Neuronal stem cell (in vitro differentiated cells): ENCODE data around the gene ZG16.

Experiments used
- DNase-seq: peaks from one replicate; pipeline ENCODE4 v3.0.0-alpha.2; 2013; ENCODE audit warnings: low spot score
- H2AFZ ChIP-seq: one replicate; pipeline ENCODE4 v1.6.1; 2013; ENCODE audit warnings: mild to moderate bottlenecking, low read length, inconsistent platforms
- H2AK5ac ChIP-seq: 2 replicates; pipeline ENCODE4 v1.6.1; 2013; ENCODE audit warnings: low read depth, mild to moderate bottlenecking, inconsistent platforms, low read length, moderate library complexity, mixed read lengths
- H2BK120ac ChIP-seq: 2 replicates; pipeline ENCODE4 v1.6.1; 2013; ENCODE audit warnings: low read depth, mild to moderate bottlenecking, inconsistent platforms, low read length, moderate library complexity, mixed read lengths
- H2BK12ac ChIP-seq: one replicate; pipeline ENCODE4 v1.6.1; 2013; ENCODE audit warnings: low read length, inconsistent platforms
- H2BK15ac ChIP-seq: 2 replicates; pipeline ENCODE4 v1.6.1; 2013; ENCODE audit warnings: mild to moderate bottlenecking, low read length, inconsistent platforms, mixed read lengths
- H2BK5ac ChIP-seq: one replicate; pipeline ENCODE4 v1.6.1; 2013; ENCODE audit warnings: inconsistent platforms, mild to moderate bottlenecking, low read length, moderate library complexity
- H3K14ac ChIP-seq: one replicate; pipeline ENCODE4 v1.6.1; 2013; ENCODE audit warnings: low read length, inconsistent platforms
- H3K18ac ChIP-seq: 2 replicates; pipeline ENCODE4 v1.6.1; 2013; ENCODE audit warnings: low read length, inconsistent platforms
- H3K23ac ChIP-seq: 2 replicates; pipeline ENCODE4 v1.6.1; 2013; ENCODE audit warnings: low read depth, mild to moderate bottlenecking, mixed read lengths, low read length, inconsistent platforms; ENCODE audit not compliant: poor library complexity
- H3K27ac ChIP-seq: replicated peaks from 3 replicates; pipeline ENCODE4 v1.5.1; 2013; ENCODE audit warnings: low read length, inconsistent platforms
- H3K27me3 ChIP-seq, 3 experiments: 2 replicates each; pipeline ENCODE4 v1.6.1; 2013; ENCODE audit warnings: low read length in 3 of 3, mild to moderate bottlenecking in 2 of 3, inconsistent platforms in 1 of 3, low read depth in 1 of 3, mixed read lengths in 1 of 3, moderate library complexity in 1 of 3; ENCODE audit not compliant: control insufficient read depth in 3 of 3, insufficient read depth in 3 of 3
- H3K36me3 ChIP-seq, 2 donors: replicated peaks in 1 of 2; 2 replicates each; pipeline ENCODE4 v1.6.1; 2013; ENCODE audit warnings: low read length in 2 of 2; ENCODE audit not compliant: control insufficient read depth in 2 of 2, insufficient read depth in 2 of 2
- H3K4ac ChIP-seq: 2 replicates; pipeline ENCODE4 v1.6.1; 2013; ENCODE audit warnings: inconsistent platforms, mild to moderate bottlenecking, low read length, moderate library complexity
- H3K4me1 ChIP-seq, 2 donors: 1 replicate in 1 of 2; 2 replicates in 1 of 2; pipeline ENCODE4 v1.6.1; 2013; ENCODE audit warnings: low read length in 2 of 2, low read depth in 1 of 2; ENCODE audit not compliant: control insufficient read depth in 2 of 2, insufficient read depth in 1 of 2
- H3K4me2 ChIP-seq: one replicate; pipeline ENCODE4 v1.6.1; 2013; ENCODE audit warnings: mild to moderate bottlenecking, low read length, inconsistent platforms; ENCODE audit not compliant: insufficient read depth, poor library complexity, severe bottlenecking
- H3K4me3 ChIP-seq, 2 donors: 2 replicates each; pipeline ENCODE4 v1.5.1; 2013; ENCODE audit warnings: low read length in 2 of 2, mild to moderate bottlenecking in 2 of 2, inconsistent platforms in 1 of 2, moderate library complexity in 1 of 2
- H3K79me1 ChIP-seq: one replicate; pipeline ENCODE4 v1.6.1; 2013; ENCODE audit warnings: low read depth, mild to moderate bottlenecking, inconsistent platforms, low read length, moderate library complexity
- H3K9ac ChIP-seq: one replicate; pipeline ENCODE4 v1.6.1; 2013; ENCODE audit warnings: mild to moderate bottlenecking, low read depth, low read length, inconsistent platforms; ENCODE audit not compliant: poor library complexity
- H3K9me3 ChIP-seq, 2 donors: replicated peaks in 1 of 2; 2 replicates each; pipeline versions ENCODE3 to v1.6.1; 2013; ENCODE audit warnings: low read length in 2 of 2, mild to moderate bottlenecking in 2 of 2, inconsistent platforms in 1 of 2, low read depth in 1 of 2, mixed read lengths in 1 of 2, moderate library complexity in 1 of 2; ENCODE audit not compliant: control insufficient read depth in 2 of 2, insufficient read depth in 1 of 2
- H4K8ac ChIP-seq: one replicate; pipeline ENCODE4 v1.6.1; 2013; ENCODE audit warnings: low read depth, mild to moderate bottlenecking, inconsistent platforms, low read length, moderate library complexity
- H4K91ac ChIP-seq: one replicate; pipeline ENCODE4 v1.6.1; 2013; ENCODE audit warnings: low read length, low read depth, mild to moderate bottlenecking, inconsistent platforms; ENCODE audit not compliant: poor library complexity
- WGBS, 2 donors: extraction: QIAGEN DNeasy Blood & Tissue Kit; methylation state at CpG; one replicate each; pipeline ENCODE4 v1.1.7; 2013; ENCODE audit warnings: missing lambda C conversion rate in 2 of 2, mixed read lengths in 1 of 2; ENCODE audit not compliant: insufficient read length in 2 of 2, insufficient replicate concordance in 1 of 2; ENCODE audit errors: extremely low coverage in 2 of 2; 5-methylcytosine and 5-hydroxymethylcytosine counted together

Gene ZG16

GRCh38 chr16:29825145-29826044 lies 47.3 kb downstream of the ZG16 start:
- no peak overlapping the region for H3K23ac ChIP-seq
- no peak overlapping the region for H2BK5ac ChIP-seq
- no peaks in the 10 kb centered on the region for H3K27me3 ChIP-seq
- H3K14ac ChIP-seq = no peak overlapping the region
- no peak overlapping the region for H2BK15ac ChIP-seq
- H3K18ac ChIP-seq = peak overlapping the region; percentile 46
- no peak overlapping the region for H3K9ac ChIP-seq
- H2AK5ac ChIP-seq = no peak overlapping the region
- H3K4me3 ChIP-seq = peak overlapping the region in 1 of 2 donors; percentile 24
- WGBS, 2 donors = no CpG with 5 or more reads among the region's 10 CpGs
- no peak for DNase-seq
- H2BK120ac ChIP-seq = peak overlapping the region; percentile 7
- no peaks in the 10 kb centered on the region for H3K79me1 ChIP-seq
- no peak overlapping the region for H2BK12ac ChIP-seq
- H3K4ac ChIP-seq = no peak overlapping the region
- no peak overlapping the region for H3K4me2 ChIP-seq
- H2AFZ ChIP-seq = no peak overlapping the region
- peaks cover 2 to 13% of the 10 kb centered on the region in 2 donors for H3K4me1 ChIP-seq
- no peak overlapping the region for H4K91ac ChIP-seq
- H4K8ac ChIP-seq = no peak overlapping the region
- H3K27ac ChIP-seq = peak overlapping the region; percentile 26
- no peaks in the 10 kb centered on the region for H3K9me3 ChIP-seq
- peaks cover 5% of the 10 kb centered on the region in 2 donors for H3K36me3 ChIP-seq

- H3K14ac ChIP-seq = no peak overlapping the region
- H3K4me2 ChIP-seq = no peak overlapping the region
- no peak overlapping the region for H2BK12ac ChIP-seq
- H3K9ac ChIP-seq = no peak overlapping the region
- no peaks in the 10 kb centered on the region for H3K27me3 ChIP-seq
- peaks cover 2 to 13% of the 10 kb centered on the region in 2 donors for H3K4me1 ChIP-seq
- H2BK15ac ChIP-seq = no peak overlapping the region
- no peaks in the 10 kb centered on the region for H3K9me3 ChIP-seq
- H3K36me3 ChIP-seq = no peaks in the 10 kb centered on the region
- H2AFZ ChIP-seq = no peak overlapping the region
- H4K8ac ChIP-seq = no peak overlapping the region
- DNase-seq = no peak
- H2BK120ac ChIP-seq = no peak overlapping the region
- H3K4ac ChIP-seq = no peak overlapping the region
- no peak overlapping the region for H2AK5ac ChIP-seq
- no peak overlapping the region for H2BK5ac ChIP-seq
- no peak overlapping the region for H3K4me3 ChIP-seq
- no CpG with 5 or more reads among the region's 8 CpGs for WGBS, 2 donors
- no peak overlapping the region for H3K18ac ChIP-seq
- no peak overlapping the region for H3K23ac ChIP-seq
- no peaks in the 10 kb centered on the region for H3K79me1 ChIP-seq
- H3K27ac ChIP-seq = no peak overlapping the region
- no peak overlapping the region for H4K91ac ChIP-seq
These were observed 48.3 kb downstream of the ZG16 start for GRCh38 chr16:29826342-29826695.

DNA sequence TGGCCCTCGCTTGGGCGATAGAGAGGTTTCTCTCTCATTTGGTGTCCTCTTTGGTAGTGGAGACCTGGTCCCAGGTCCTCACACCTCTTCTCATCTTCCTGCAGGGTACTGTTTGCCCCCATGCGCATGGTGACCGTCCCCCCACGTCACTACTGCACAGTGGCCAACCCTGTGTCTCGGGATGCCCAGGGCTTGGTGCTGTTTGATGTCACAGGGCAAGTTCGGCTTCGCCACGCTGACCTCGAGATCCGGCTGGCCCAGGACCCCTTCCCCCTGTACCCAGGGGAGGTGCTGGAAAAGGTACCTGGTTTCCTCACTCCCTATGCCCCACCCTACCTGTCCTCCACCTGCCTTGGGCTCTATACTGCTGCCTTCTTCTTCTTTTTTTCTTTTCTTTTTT lies 52.7 kb downstream of the ZG16 start:
- H3K4me2 ChIP-seq = no peak overlapping the region
- no CpG with 5 or more reads among the region's 11 CpGs for WGBS, 2 donors
- H4K91ac ChIP-seq = no peak overlapping the region
- H3K9me3 ChIP-seq = no peaks in the 10 kb centered on the region
- no peak overlapping the region for H2BK15ac ChIP-seq
- H3K27ac ChIP-seq = no peak overlapping the region
- H2BK5ac ChIP-seq = no peak overlapping the region
- H4K8ac ChIP-seq = no peak overlapping the region
- no peaks in the 10 kb centered on the region for H3K27me3 ChIP-seq
- H3K23ac ChIP-seq = no peak overlapping the region
- H2BK120ac ChIP-seq = no peak overlapping the region
- H3K79me1 ChIP-seq = peaks cover 2% of the 10 kb centered on the region
- H3K4ac ChIP-seq = no peak overlapping the region
- H3K18ac ChIP-seq = no peak overlapping the region
- peaks cover 0 to 2% of the 10 kb centered on the region in 2 donors for H3K4me1 ChIP-seq
- H3K14ac ChIP-seq = no peak overlapping the region
- DNase-seq = no peak
- no peak overlapping the region for H2AFZ ChIP-seq
- no peaks in the 10 kb centered on the region for H3K36me3 ChIP-seq
- no peak overlapping the region for H3K9ac ChIP-seq
- H2BK12ac ChIP-seq = no peak overlapping the region
- H2AK5ac ChIP-seq = no peak overlapping the region
- no peak overlapping the region for H3K4me3 ChIP-seq

DNA sequence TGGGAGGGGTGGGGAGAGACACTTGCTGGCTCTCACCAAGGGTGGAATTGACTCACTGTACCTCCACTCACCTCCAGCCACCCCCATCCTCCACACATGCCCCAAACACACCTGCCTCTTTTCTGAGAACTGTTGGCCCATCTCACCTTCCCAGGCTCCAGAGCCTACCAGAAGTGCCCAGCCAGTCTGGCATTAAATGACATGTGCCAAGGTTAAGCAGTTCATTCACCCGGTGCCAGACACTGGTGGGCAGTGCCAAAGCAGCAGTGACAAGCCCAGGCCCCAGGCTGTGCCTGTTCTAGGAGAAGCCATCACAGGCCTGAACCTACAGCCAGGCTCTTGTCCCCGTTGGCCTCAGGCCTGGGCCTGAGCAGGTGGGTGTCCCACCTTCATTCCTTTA lies 53.4 kb downstream of the ZG16 start:
- Histone ChIP-seq H3K9ac (no peak overlapping the region), H3K14ac (no peak overlapping the region), H3K9me3 (no peaks in the 10 kb centered on the region), H3K4me3 (no peak overlapping the region), H2BK120ac (no peak overlapping the region), H2AFZ (no peak overlapping the region), H3K4me1 (peaks cover 0 to 2% of the 10 kb centered on the region in 2 donors), H3K4me2 (no peak overlapping the region), H3K4ac (no peak overlapping the region), H3K79me1 (peaks cover 2% of the 10 kb centered on the region), H3K27me3 (no peaks in the 10 kb centered on the region), H3K36me3 (no peaks in the 10 kb centered on the region), H2BK5ac (no peak overlapping the region), H3K18ac (peak overlapping the region; percentile 28), H4K91ac (no peak overlapping the region), H2AK5ac (no peak overlapping the region), H4K8ac (no peak overlapping the region), H3K23ac (no peak overlapping the region), H2BK15ac (no peak overlapping the region), H2BK12ac (peak overlapping the region; percentile 41), H3K27ac (no peak overlapping the region)
- DNase-seq = no peak
- WGBS, 2 donors = no CpG with 5 or more reads among the region's 2 CpGs
